IMR-90 (cell line): Measurements from ENCODE around the gene PIEZO2. TPM values are rescaled to one million over a fixed set of nuclear protein-coding genes. Genes with fewer than 3 reads are reported as not detected.

ENCODE experiments used
- ATAC-seq: fragments of 200-7000 bp; cut with Tn5 transposase; 2 replicates; pipeline ENCODE4 v1.9.1; 2020; ENCODE audit warnings: low read depth, mild to moderate bottlenecking, moderate library complexity
- BruUV-seq: library from RNA; stranded (reverse); fragments of 400-500 nt; replicated peaks from 2 replicates; lab custom pipeline; 2021; lab: Mats Ljungman, UMichigan
- CTCF ChIA-PET: fragments of 300-600 bp; formaldehyde crosslinking; extraction: SDS; loops from one replicate; lab custom pipeline; 2021; ENCODE audit warnings: antibody characterized with exemption; lab: Yijun Ruan, JAX
- POLR2A ChIA-PET: fragments of 300-600 bp; sonication (Branson Sonifier 250); formaldehyde crosslinking; loops from one replicate; lab custom pipeline; 2022; ENCODE audit warnings: antibody characterized with exemption; ENCODE audit not compliant: unreplicated experiment; lab: Charles Lee
- DNase-seq: peaks from one replicate; pipeline ENCODE4 v3.0.0; 2013
- H2AFZ ChIP-seq: replicated peaks from 2 replicates; pipeline ENCODE3; 2013; ENCODE audit warnings: low read length, mild to moderate bottlenecking; ENCODE audit not compliant: poor library complexity
- H2AK5ac ChIP-seq: 2 replicates; pipeline ENCODE4 v1.6.1; 2013; ENCODE audit warnings: low read depth, low read length, inconsistent platforms
- H2AK9ac ChIP-seq: replicated peaks from 2 replicates; pipeline ENCODE3; 2013; ENCODE audit warnings: mild to moderate bottlenecking, low read depth, low read length, moderate library complexity; ENCODE audit not compliant: poor library complexity
- H2BK120ac ChIP-seq: 2 replicates; pipeline ENCODE4 v1.6.1; 2013; ENCODE audit warnings: low read depth, low read length, inconsistent platforms
- H2BK15ac ChIP-seq: 3 replicates; pipeline ENCODE4 v1.6.1; 2013; ENCODE audit warnings: low read depth, low read length, inconsistent platforms
- H2BK20ac ChIP-seq: 2 replicates; pipeline ENCODE4 v1.6.1; 2013; ENCODE audit warnings: low read depth, mild to moderate bottlenecking, inconsistent platforms, low read length, moderate library complexity
- H2BK5ac ChIP-seq: 2 replicates; pipeline ENCODE4 v1.6.1; 2013; ENCODE audit warnings: mild to moderate bottlenecking, low read depth, low read length, inconsistent platforms; ENCODE audit not compliant: poor library complexity, severe bottlenecking
- H3K14ac ChIP-seq: replicated peaks from 2 replicates; pipeline ENCODE4 v1.6.1; 2013; ENCODE audit warnings: low read depth, low read length, inconsistent platforms
- H3K18ac ChIP-seq: 2 replicates; pipeline ENCODE4 v1.6.1; 2013; ENCODE audit warnings: low read depth, low read length, control low read depth
- H3K23ac ChIP-seq: 2 replicates; pipeline ENCODE4 v1.6.1; 2013; ENCODE audit warnings: low read depth, low read length, inconsistent platforms
- H3K27ac ChIP-seq: 2 replicates; pipeline ENCODE4 v1.5.1; 2013; ENCODE audit warnings: mild to moderate bottlenecking, control low read depth, low read length; ENCODE audit not compliant: insufficient read depth
- H3K27me3 ChIP-seq: 2 replicates; pipeline ENCODE4 v1.6.1; 2013; ENCODE audit warnings: low read length; ENCODE audit not compliant: control insufficient read depth, insufficient read depth
- H3K36me3 ChIP-seq: 2 replicates; pipeline ENCODE4 v1.6.1; 2013; ENCODE audit warnings: low read length, mixed read lengths; ENCODE audit not compliant: control insufficient read depth, insufficient read depth
- H3K4ac ChIP-seq: 2 replicates; pipeline ENCODE4 v1.6.1; 2013; ENCODE audit warnings: low read depth, low read length, inconsistent platforms
- H3K4me1 ChIP-seq: 2 replicates; pipeline ENCODE4 v1.6.1; 2013; ENCODE audit warnings: low read length, mixed read lengths; ENCODE audit not compliant: control insufficient read depth, insufficient read depth
- H3K4me2 ChIP-seq: 2 replicates; pipeline ENCODE4 v1.6.1; 2013; ENCODE audit warnings: low read depth, mild to moderate bottlenecking, control low read depth, low read length, moderate library complexity
- H3K4me3 ChIP-seq: 2 replicates; pipeline ENCODE4 v1.5.1; 2013; ENCODE audit warnings: low read depth, mild to moderate bottlenecking, control low read depth, low read length, moderate library complexity; ENCODE audit not compliant: insufficient read depth
- H3K56ac ChIP-seq: 2 replicates; pipeline ENCODE4 v1.6.1; 2013; ENCODE audit warnings: low read length, inconsistent platforms; ENCODE audit not compliant: insufficient read depth; ENCODE audit errors: extremely low read depth
- H3K79me1 ChIP-seq, 2 experiments: 2 replicates each; pipeline ENCODE4 v1.6.1; 2013; ENCODE audit warnings: low read length in 2 of 2, inconsistent platforms in 1 of 2, low read depth in 1 of 2
- H3K9ac ChIP-seq: 2 replicates; pipeline ENCODE4 v1.6.1; 2013; ENCODE audit warnings: low read depth, low read length, control low read depth
- H3K9me1 ChIP-seq: 2 replicates; pipeline ENCODE4 v1.6.1; 2013; ENCODE audit warnings: low read length, inconsistent platforms; ENCODE audit not compliant: insufficient read depth
- H3K9me3 ChIP-seq: 2 replicates; pipeline ENCODE4 v1.6.1; 2013; ENCODE audit warnings: low read length; ENCODE audit not compliant: control insufficient read depth, insufficient read depth
- H4K20me1 ChIP-seq: 2 replicates; pipeline ENCODE4 v1.6.1; 2013; ENCODE audit warnings: low read length, inconsistent platforms; ENCODE audit not compliant: insufficient read depth
- H4K5ac ChIP-seq: 2 replicates; pipeline ENCODE4 v1.6.1; 2013; ENCODE audit warnings: mild to moderate bottlenecking, low read depth, low read length, control low read depth
- H4K8ac ChIP-seq, 2 experiments: 2 replicates each; pipeline ENCODE4 v1.6.1; 2013; ENCODE audit warnings: low read depth in 2 of 2, low read length in 2 of 2, control low read depth in 1 of 2, inconsistent platforms in 1 of 2
- H4K91ac ChIP-seq: 2 replicates; pipeline ENCODE4 v1.6.1; 2013; ENCODE audit warnings: low read depth, low read length, inconsistent platforms; ENCODE audit not compliant: insufficient read depth
- CTCF ChIP-seq: conservative IDR thresholded peaks from 2 replicates; pipeline ENCODE4 v1.5.1; 2012; ENCODE audit warnings: mild to moderate bottlenecking, low read depth, low read length, improper control_type of control experiment
- FOS ChIP-seq: fragments of 150-350 bp; IDR thresholded peaks from 2 replicates; pipeline ENCODE4 v1.6.1; 2016; ENCODE audit warnings: low read depth, low read length
- MAFK ChIP-seq: IDR thresholded peaks from 2 replicates; pipeline ENCODE4 v1.6.1; 2012; ENCODE audit warnings: low read depth, low read length, improper control_type of control experiment
- MAZ ChIP-seq: IDR thresholded peaks from 2 replicates; pipeline ENCODE4 v1.6.1; 2012; ENCODE audit warnings: low read depth, mild to moderate bottlenecking, low read length, improper control_type of control experiment, moderate library complexity, borderline replicate concordance
- MXI1 ChIP-seq: IDR thresholded peaks from 2 replicates; pipeline ENCODE4 v1.6.1; 2012; ENCODE audit warnings: low read depth, mild to moderate bottlenecking, low read length, moderate library complexity, borderline replicate concordance
- NFE2L2 ChIP-seq: fragments of 150-350 bp; IDR thresholded peaks from 2 replicates; pipeline ENCODE4 v1.6.1; 2016; ENCODE audit warnings: low read depth, mild to moderate bottlenecking, low read length
- POLR2A ChIP-seq: IDR thresholded peaks from 2 replicates; pipeline ENCODE4 v1.6.1; 2012; ENCODE audit warnings: mild to moderate bottlenecking, low read depth, low read length
- RAD21 ChIP-seq: IDR thresholded peaks from 2 replicates; pipeline ENCODE4 v1.6.1; 2012; ENCODE audit warnings: low read length, improper control_type of control experiment
- RFX5 ChIP-seq: IDR thresholded peaks from 2 replicates; pipeline ENCODE4 v1.8.0; 2012; ENCODE audit warnings: low read depth, mild to moderate bottlenecking, low read length, moderate library complexity
- SMC3 ChIP-seq: fragments of 150-350 bp; IDR thresholded peaks from 2 replicates; pipeline ENCODE4 v1.6.1; 2016; ENCODE audit warnings: low read depth, mild to moderate bottlenecking, antibody characterized with exemption, low read length, moderate library complexity
- WGBS, 2 experiments: methylation state at CpG; one replicate each; pipeline versions ENCODE4 v1.1.5 to v1.1.7; 2013; ENCODE audit warnings: missing lambda C conversion rate in 2 of 2; ENCODE audit not compliant: insufficient read length in 1 of 2; ENCODE audit errors: extremely low coverage in 2 of 2; 5-methylcytosine and 5-hydroxymethylcytosine counted together
- dilution Hi-C: fragments of 300-500 bp; cut with HindIII; formaldehyde crosslinking; loops from one replicate; pipeline ENCODE4 v1.14.3; 2018; ENCODE audit warnings: low sequenced_read_pairs; ENCODE audit not compliant: unreplicated experiment
- in situ Hi-C: fragments of 300-500 bp; cut with MboI; formaldehyde crosslinking; loops from 3 replicates; pipeline ENCODE4 v1.14.3; 2019; ENCODE audit warnings: low sequenced_read_pairs, inconsistent platforms, mixed read lengths
- intact Hi-C: fragments of 100-400 bp; cut with micrococcal nuclease; formaldehyde crosslinking; loops from 2 replicates; pipeline ENCODE4 v1.10.0; 2022
- polyA plus RNA-seq, 3 experiments: library from polyadenylated mRNA; depleted of rRNA; stranded (reverse); fragments of >200 nt; gene quantifications; 2 replicates each; pipeline ENCODE4 v1.2.3, GENCODE V29; 2012; ENCODE audit warnings: low replicate concordance in 1 of 3
- total RNA-seq: library from RNA; depleted of rRNA; stranded (reverse); fragments of >200 nt; gene quantifications from 2 replicates; pipeline ENCODE4 v1.2.3, GENCODE V29; 2012

The PIEZO2 gene
- total and polyA plus RNA-seq, 2 of the 4 experiments (the other 2 are of a cell fraction), result 2.4 to 4.1 TPM

- POLR2A ChIA-PET, result no interaction called here
- Histone ChIP-seq H2BK20ac (no peak overlapping the region), H3K4me2 (no peak overlapping the region), H3K4ac (no peak overlapping the region), H3K27me3 (no peaks in the 10 kb centered on the region), H3K4me1 (no peaks in the 10 kb centered on the region), H3K36me3 (peaks cover 24% of the 10 kb centered on the region), H3K14ac (no peak overlapping the region), H2BK15ac (no peak overlapping the region), H3K9me1 (0 out of 2 replicates have a peak, but pooled peaks cover 3% of the 10 kb centered on the region), H3K4me3 (no peak overlapping the region), H3K9ac (no peak overlapping the region), H2AK9ac (no peak overlapping the region), H4K8ac (no peak overlapping the region), H2AK5ac (no peak overlapping the region), H2AFZ (no peak overlapping the region), H4K5ac (no peak overlapping the region), H2BK120ac (no peak overlapping the region), H3K23ac (no peak overlapping the region), H3K9me3 (no peaks in the 10 kb centered on the region), H3K27ac (no peak overlapping the region), H3K56ac (no peak overlapping the region), H3K18ac (no peak overlapping the region), H2BK5ac (no peak overlapping the region), H4K91ac (no peak overlapping the region), H4K20me1 (no peaks in the 10 kb centered on the region), H3K79me1 (no peaks in the 10 kb centered on the region)
- dilution Hi-C loops, result no loop called here
- DNase-seq, result no peak
- no TSS peak for BruUV-seq
- intact Hi-C loops, result no loop called here
- WGBS, 2 experiments, result no CpG with 5 or more reads among the region's 5 CpGs
- CTCF ChIA-PET, result no interaction called here
- in situ Hi-C loops, result no loop called here
- no peak for ATAC-seq
- TF ChIP-seq MAFK (no peak), MXI1 (no peak), RAD21 (no peak), POLR2A (no peak), RFX5 (no peak), SMC3 (no peak), FOS (no peak), CTCF (no peak), MAZ (no peak), NFE2L2 (no peak)
Measured at GRCh38 chr18:10760986-10761385, 388.4 kb downstream of the PIEZO2 start.
